HG02973 (cell line): ENCODE data around the gene SCG5.

Source experiments
- ATAC-seq: cut with Tn5 transposase; IDR thresholded peaks from one replicate; pipeline ENCODE4 v1.9.1; 2021; ENCODE audit warnings: moderate library complexity; ENCODE audit not compliant: unreplicated experiment

Gene SCG5

DNA sequence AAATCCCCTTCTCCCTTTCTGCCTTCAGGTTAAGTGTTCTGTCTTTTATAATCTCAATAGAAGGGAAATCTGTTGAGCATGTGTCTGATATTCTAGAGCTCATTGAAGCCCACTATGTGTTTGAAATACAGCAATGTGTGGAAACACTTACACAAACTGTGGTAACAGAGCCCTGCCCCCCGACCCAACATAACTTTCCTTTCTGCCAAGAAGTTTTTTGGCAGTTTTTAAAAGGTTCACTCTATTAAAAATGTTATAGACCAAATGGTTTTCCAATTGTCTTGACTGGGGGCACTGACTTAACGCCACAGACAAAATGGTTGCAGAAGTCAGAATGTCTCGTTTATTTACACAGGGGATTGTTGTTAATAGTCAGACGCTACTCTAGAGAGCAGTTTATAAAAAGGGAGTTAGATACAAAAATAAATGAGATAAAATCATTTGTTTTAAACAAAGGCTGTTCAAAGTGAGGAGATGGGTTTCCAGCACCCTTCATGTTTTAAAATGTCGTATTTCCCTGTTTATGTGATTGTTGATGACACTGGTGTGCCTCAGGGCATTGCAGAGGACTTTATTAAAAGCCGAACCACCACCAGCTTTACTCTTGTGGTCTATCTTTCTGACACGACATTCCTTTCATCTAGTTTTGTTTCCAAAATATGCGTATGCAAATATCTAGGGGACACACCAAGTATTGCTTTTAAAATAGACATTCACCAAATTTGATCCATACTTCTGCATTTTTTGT lies 49.6 kb downstream of the SCG5 start:
- ATAC-seq: no peak

DNA sequence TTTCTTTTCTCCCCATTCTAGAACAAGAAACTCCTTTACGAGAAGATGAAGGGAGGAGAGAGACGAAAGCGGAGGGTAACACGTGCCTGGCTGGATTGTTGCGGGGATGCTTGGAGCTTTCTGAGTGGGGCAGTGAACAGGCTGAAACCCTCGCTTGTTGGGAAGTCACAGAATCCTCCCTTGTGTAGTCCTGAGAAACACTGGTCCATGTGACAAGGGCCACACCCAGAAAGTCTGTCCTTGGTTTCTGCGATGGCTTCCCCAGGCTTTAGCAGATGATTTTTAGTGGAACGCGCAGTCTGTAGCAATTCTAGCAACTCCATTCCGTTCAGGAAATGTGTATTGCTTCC lies 50.2 kb downstream of the SCG5 start:
- no peak for ATAC-seq

DNA sequence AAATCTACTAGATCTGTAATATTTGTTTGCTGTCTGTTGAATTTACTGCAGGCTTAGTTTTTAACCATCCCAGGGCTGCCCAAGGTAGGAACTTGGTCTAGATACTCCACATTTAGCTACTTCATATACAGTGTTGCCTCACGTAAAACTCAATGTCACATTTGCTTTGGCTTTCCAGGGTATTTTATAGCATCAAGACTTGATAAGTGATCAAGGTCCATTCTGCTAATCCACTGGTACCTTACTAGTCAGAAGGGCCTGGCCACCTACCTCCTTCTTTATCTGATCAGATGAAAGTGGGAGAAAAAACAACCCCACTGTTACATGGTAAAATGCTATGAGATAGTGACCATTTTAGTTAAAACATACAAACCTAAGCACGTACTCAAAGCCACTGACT lies 50.8 kb downstream of the SCG5 start:
- no peak for ATAC-seq

DNA sequence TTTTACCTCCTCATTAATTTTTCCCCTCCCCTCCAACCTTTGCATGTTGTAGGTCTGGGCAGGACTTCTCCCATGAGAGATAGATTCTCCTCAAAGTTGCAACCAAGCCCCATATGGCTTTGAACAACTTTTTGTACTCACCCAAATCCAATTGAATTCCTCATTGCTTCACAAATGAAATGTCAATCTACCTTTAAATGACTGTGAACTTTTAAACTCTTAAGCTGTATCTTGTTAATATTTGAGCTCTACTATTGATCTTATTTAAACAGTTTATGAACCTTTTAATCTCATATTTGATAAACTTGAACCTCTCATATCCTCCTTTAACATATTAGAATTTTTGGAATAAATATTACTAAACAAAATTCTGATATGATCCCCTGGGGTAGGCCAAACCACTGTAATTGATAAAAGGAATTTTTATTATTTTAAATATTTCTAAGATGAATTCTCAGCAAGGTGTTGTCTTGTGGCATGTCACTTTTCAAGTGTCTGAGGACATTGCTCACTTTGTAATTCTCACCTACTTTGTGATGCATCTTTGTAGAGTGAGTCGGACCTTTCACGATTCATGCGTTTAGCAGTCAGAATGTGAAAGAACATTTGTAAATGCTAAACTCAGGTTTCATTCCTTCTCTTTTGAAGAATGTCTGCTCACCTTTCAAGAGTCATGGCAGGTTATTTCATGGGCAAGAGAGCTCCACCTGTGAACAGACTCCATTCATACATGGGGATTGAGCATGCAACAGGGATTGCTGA lies 52.9 kb downstream of the SCG5 start:
- ATAC-seq: no peak

GRCh38 chr15:32698773-32699390 lies 57.4 kb downstream of the SCG5 start:
- no peak for ATAC-seq

DNA sequence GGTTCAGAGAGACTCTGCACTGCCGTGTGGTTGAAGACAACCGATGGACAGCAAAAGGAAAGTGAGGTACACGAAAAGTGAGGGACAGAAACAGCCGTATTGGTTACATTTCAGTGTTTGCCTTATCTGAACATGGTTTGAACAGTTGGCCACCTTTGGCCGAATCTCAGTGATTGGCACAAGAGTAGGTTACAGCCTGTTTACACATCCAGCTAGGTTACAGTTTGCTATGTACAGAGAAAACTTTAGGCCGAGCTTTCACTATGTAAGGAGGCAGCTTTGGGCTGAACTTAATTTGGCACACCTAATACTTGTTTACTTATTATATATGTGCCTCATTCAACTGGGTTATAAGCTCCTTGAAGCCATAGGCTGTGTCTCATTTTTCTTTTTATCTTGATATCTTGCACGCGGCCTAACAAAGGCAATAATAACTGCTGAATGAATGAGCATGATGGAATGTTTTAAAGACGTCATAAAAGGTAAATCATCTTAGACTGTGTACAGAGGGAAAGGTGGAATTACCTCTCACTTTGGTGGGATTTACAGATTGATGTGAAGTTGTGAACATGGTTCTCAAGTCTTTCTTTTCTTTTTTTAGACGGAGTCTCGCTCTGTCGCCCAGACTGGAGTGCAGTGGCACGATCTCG lies 59.1 kb downstream of the SCG5 start:
- no peak for ATAC-seq

DNA sequence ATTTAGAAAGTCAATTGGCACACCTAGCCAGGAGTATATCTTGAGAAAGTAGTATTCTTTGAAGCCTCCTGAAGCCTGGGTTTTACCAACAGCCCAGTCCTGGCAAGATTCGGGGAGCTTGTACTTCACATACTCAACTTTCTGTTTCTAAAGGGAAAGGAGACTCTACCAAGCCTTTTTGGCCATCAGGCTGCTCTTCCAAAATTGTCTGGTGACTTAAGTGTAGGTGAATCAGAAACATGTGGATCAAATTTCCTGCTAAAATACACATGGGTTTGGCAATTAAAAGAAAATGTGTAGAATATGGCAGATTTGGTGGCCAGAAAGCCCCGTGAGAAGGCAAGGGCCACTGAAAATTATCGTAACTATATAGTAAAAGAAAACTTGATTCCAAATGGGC lies 60.4 kb downstream of the SCG5 start:
- no peak for ATAC-seq

- no peak for ATAC-seq
These were observed 63.0 kb downstream of the SCG5 start for GRCh38 chr15:32704395-32704981.

DNA sequence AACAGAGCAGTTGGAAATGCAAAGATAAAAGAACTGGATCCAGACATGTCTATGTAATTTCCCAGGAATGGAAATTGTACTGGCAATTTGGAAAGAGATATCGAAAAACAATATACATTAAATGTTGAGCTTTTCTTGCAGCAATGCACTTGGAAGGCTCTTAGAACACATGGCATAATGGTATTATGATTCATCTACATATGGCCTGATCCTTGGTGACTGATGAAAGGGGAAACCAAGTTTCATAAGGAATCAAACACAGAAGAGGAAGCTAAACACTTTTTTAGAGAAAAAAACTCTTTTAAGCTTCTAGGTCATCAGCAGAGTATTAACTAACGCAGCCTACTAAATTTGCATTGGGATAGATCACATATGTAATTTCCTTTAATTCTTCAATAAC lies 63.9 kb downstream of the SCG5 start:
- no peak for ATAC-seq

DNA sequence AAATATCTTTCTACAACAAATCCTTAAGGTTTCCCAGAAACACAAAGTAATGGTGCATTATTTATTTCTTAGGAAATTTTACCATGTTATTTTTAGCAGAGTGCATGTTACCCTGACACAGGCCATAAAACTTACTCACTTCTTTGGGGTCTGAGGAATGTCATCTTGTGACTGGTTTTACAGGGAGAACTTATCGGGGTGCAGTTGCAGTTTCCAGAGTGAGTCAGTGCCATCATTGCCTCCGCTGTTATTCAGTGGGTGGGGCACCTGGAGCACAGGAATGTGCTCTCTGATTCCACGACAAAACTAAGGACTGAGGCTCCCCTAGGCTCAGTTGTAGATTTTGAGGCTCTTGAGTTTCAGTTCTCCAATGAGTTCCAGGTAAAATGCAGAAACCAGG lies 65.2 kb downstream of the SCG5 start:
- no peak for ATAC-seq

DNA sequence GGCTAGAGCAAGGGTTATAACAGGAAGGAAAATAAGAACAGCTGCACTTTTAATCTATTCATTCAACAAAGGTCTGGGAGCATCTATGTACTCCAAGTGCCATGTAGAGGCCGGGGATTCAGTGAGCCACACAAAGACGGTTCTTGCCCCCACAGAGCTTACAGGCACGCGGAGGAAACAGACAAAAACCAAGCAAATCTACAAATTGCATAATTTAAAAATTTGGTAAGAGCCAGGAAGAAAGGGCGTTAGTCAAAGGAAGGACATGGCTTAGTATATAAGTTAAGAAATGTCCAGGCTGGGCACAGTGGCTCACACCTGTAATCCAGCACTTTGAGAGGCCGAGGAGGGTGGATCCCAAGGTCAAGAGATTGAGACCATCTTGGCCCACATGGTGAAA lies 65.9 kb downstream of the SCG5 start:
- ATAC-seq: no peak

DNA sequence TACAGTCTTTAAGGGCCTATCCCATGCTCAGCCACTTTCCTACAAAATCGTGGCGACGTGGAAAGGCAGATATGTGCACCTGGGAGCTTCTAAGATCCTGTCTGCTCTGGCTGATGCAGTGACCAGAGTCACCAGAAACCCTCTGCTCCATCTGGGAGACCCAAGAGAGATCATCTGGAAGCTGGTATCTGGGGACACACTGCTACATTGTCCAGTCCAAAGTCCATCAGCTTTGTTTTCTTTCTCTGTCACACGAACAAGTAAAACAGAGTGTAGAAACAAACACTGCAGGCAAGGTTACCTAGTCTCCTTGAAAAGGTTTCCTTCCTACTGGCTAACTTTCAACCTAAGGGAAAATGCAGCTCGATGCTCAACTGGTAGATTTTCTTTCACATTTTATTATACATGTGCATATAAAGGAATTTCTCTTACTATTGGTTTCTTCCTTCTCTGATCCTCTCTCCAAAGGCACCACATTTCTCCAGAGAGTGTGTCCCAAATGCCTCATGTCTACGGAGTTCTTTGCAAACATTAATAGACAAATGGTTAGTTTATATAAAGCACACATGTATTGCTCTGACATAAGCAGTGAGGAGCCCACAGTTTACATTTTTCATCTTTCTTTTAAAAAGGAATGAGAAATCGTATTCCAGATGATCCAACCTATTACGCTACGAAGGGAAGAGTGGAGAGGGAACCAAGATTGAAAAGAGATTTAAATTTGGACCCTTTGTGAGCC lies 68.0 kb downstream of the SCG5 start:
- ATAC-seq: no peak

DNA sequence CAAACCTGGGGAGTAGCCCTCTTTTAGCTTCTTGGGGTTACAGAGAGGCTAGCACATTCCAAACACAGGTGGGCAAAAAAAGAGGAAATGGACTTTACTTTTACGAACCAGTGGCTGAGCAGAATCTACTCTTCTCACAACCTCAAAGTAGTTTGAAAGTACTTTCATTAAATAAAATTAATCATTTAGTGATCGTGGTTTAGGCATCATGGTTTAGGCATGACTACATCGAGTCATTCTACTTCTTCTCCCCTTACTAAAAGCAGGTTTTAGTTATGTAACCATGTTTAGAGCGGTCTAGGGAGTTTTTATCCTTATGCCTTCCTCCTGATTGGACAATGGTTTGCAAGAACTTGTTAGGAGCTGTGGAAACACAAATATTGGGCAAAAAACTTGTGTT lies 73.8 kb downstream of the SCG5 start:
- ATAC-seq: peak; percentile 70

DNA sequence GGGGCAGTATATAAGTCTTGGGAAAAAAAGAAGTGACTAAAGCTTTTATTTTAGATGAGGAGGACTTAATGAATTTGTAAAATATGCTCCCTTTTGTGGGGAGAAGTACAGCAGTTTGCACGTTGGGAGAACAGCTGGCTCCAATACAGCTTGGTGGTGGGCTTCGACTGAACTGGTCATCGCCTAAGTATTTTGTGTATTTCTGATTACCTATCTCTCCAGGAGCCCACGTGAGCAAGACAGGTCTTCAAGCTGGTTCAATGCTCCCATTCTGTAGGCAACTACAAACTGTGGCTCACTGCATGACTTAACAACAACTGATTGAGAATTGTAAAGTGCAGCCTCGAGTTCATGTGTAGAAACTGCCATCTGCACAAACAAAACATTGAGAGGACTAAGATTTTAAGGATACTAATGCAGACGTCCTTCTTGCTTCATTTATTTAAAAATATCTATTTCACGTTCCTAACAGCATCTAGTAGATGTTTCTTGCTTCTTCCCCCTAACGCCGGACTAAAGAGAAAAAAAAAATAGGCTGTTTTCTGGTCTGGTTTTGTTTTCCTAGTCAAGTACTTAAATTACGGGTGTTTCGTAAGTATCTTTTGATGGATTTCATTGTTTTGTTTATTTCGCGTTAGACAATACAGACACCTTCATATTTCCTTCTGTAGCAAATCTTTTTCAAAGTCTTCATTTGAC lies 74.9 kb downstream of the SCG5 start:
- no peak for ATAC-seq

DNA sequence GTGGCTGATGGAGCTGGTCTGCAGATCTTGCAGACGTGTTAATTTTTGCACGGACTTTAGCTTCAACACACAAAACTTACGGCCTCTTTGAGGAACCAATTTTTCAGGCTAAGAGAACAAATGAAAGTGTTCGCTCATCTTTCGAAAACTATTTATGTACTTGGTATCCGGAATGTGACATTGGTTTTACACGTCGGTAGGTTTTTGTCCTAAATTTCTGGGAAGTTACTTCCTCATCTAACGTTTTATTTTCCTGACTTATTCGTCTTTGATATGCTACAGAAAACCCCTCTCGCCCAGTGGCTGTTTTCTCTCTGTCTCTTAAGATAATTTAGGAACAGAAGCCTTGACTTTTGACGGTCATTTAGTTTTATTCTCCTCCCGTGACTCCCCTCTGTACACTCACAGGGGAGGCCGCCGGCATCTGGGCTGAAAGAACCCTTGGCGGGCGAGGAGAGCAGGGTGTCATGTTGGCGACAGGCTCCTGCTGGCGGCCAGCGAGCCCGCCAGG lies 75.5 kb downstream of the SCG5 start:
- no peak for ATAC-seq

GRCh38 chr15:32717426-32718226 lies 76.1 kb downstream of the SCG5 start, which contains the start of gene GREM1:
Gene GREM1 (plus strand): TSS chr15:32718004. CDS start chr15:32730691, 12,687 bp downstream.
- no peak for ATAC-seq

DNA sequence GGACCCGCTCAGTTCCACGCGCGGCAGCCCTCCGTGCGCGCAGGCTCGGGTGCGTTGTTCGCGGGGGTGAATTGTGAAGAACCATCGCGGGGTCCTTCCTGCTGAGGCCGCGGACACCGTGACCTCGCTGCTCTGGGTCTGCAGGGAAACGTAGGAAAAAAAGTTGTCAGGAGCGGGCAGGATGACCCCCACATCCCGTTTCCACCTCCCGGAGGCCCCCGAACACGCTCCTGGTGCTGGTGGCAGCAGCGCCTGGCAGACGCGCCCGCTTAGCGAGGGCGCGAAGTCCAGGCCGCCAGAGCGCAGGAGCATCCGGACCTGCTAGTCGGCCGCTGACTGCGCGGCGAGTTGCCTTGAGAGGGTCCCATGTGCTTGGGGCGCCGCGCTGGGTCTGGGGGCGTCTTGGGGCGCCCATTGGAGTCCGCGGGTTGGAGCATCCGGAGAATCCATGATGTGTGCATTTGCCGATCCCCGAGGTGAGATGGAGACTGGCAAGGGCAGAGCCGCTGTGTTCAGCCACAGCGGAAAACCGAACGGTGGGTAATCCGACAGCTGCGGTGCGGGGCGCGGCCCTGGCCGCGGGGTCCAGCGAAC lies 76.8 kb downstream of the SCG5 start:
- ATAC-seq: no peak
